GM19397 (cell line): ENCODE results near the gene CCL3.
"Not testable (repeated sequence)": the region's sequence is repeated elsewhere in the genome, so short reads cannot be mapped to it uniquely, and the experiment has no call there.

ENCODE experiments used
- ATAC-seq: cut with Tn5 transposase; IDR thresholded peaks from one replicate; pipeline ENCODE4 v1.9.1; 2021; ENCODE audit warnings: mild to moderate bottlenecking, moderate library complexity; ENCODE audit not compliant: unreplicated experiment

The CCL3 gene

DNA sequence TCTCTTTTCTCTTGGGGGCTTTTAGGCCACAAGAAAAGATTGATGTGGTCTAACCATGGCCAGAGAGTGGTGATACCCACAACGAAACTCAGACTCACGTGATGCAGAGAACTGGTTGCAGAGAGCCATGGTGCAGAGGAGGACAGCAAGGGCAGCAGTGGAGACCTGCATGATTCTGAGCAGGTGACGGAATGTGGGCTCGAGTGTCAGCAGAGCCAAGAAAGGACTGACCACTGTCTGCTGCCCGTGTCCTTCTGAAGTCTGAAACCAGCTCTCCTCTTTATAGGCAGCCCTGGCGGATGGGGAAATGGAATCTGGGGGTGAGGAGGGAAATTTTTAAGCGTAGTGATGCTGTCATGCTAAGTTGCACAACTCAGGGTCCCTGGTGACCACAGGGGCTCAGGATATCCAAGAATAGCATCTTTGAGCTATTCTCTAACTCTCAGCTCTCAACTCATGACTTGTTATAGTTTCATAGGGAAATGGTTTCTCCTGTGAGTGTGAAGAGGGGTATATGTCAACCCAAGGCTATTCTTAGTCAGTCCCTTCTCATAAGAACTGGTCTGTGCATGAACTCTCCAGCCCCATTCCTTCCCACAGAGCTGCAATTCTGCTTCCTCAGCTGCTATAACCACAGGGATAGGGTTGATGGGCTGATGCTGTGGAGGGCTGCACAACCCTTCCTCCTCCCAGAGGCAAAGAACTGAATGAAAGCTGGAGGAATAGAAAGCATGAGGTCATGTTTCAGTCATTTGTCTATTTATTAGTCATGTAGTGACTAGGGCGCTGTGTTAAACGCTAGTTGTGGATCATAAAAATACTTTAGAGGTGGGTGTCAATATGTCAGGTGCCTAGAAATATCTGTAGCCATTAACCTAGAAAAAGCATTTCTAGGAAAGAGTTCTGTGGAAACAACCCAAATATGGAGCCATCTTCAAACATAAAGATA is at the start of gene CCL3:
CCL3 (minus strand) TSS at position 256 of the 949 bp plus-strand sequence; CDS start at position 171, 85 bp downstream.
- ATAC-seq, result peak; percentile 74

DNA sequence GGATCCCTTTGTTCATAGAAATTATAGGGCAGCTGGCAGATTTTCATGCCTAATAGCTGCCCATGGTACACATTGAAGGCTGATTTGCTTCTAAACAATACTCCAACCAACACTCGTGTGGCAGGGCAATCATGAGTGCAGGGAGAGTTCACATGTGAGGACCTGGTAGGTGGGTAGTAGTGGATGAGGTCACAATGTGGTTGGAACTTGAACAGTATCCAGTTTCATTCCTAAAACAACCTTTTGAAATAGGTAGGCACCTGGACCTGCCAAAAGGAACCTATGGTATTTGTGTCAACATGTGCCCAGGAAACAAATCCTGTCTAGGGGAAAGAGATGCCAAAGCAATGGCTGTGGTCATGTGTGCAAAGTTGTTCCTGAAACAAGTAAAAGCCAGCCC is 46.5 kb upstream of the CCL3 start:
- ATAC-seq, result no peak

DNA sequence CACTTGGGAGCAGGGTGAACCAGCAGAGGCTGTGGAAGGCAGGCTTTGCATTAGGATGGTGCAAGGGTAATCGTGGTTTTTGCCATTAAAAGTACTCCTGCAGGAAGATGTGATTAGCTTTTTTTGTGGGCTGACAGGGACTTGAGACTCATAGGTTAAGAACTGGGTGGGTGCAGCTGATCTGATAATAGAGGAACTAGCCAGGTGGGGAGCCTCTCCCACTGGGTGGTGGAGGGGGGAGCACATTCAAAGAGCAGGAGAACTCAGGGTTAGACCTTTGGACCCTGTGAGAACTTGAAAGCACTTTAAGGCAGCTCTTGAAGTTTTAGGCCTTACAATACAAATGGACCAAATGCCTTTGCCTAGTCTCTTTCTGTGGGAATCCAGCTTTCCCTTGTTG is 46.1 kb upstream of the CCL3 start:
- no peak for ATAC-seq

DNA sequence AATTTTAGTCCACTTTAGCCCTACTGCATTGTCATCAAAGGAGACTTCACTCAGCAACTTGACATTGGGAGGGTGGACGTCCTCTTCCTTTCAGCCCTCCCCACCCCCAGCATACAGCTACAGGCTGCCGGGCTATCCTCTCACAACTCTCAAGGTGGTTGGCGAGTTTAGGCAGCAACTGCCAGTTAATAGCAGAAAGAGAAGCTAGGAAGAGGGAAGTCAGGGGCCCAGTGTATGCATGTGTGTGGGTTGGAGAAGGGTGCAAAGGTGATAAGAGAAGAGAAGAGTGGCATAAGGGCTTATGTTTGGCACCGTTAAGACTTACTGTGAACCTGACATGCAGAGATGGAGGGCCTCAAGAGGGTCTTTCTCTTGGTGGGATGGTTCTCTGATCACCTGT is 45.5 kb upstream of the CCL3 start:
- ATAC-seq, result no peak

GRCh38 chr17:36133602-36134236 is 43.8 kb upstream of the CCL3 start:
- no peak for ATAC-seq

- no peak for ATAC-seq
These were observed 42.5 kb upstream of the CCL3 start for GRCh38 chr17:36132421-36132831.

GRCh38 chr17:36131931-36132330 is 42.0 kb upstream of the CCL3 start:
- no peak for ATAC-seq

GRCh38 chr17:36131421-36131820 is 41.5 kb upstream of the CCL3 start:
- ATAC-seq, result no peak

GRCh38 chr17:36130346-36130745 is 40.4 kb upstream of the CCL3 start:
- ATAC-seq, result no peak

DNA sequence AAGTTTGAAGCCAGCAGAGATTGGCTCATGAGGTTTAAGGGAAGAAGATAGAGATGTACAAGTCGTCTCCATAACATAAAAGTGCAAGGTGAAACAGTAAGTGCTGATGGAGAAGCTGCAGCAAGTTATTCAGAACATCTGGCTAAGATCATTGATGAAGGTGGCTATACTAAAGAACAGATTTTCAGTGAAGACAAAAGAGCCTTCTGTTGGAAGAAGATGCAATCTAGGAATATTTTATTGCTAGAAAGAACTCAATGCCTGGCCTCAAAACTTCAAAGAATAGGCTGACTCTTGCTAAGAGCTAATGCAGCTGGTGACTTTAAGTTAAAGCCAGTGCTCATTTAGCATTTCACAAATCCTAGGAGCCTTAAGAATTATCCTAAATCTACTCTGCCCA is 39.7 kb upstream of the CCL3 start:
- ATAC-seq, result no peak

- no peak for ATAC-seq
These were observed 38.6 kb upstream of the CCL3 start for GRCh38 chr17:36128411-36128978.

DNA sequence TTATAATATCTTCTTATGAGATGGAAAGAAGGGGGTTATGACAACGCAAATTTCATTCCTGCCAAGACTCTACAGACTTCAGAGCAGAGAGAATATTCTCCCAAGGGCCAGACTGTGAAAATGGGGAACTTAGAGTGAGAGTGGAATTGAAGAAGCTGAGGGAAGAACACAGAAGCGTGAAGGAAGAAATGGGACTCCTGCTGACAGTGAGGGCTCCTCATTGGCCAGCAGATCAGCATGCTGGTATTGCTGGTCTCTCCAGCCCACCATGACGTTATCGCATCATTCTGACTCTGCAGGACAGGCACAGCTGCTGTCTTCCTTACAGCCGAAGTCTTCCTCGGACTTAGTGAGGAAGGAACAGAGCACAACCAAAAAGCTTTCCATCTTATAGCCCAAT is 38.0 kb upstream of the CCL3 start:
- ATAC-seq, result no peak

GRCh38 chr17:36127199-36127893 is 37.4 kb upstream of the CCL3 start:
- ATAC-seq, result no peak

- no peak for ATAC-seq
These were observed 35.2 kb upstream of the CCL3 start for GRCh38 chr17:36124879-36125824.

DNA sequence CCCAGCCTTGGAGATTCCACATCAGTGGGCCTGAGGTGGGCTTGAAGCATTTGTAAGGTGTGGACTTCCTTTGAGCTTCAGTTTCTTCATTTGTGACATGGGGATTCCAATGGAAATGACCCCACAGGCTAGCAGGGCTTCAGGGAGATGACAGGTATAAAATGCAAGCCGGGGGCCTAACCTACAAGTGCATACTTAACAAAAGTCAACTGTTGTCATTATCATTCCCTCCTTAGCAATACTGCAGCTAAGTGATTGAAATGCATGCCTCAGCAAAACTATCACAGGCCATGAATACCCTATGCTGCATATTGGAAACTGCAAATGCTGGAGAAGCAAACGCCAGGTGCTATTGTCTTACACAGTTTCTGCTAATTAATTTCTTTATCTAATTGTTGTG is 33.5 kb upstream of the CCL3 start:
- no peak for ATAC-seq

GRCh38 chr17:36121099-36121498 is 31.2 kb upstream of the CCL3 start:
- not testable (repeated sequence) for ATAC-seq

- no peak for ATAC-seq
These were observed 30.3 kb upstream of the CCL3 start for GRCh38 chr17:36120221-36120620.

DNA sequence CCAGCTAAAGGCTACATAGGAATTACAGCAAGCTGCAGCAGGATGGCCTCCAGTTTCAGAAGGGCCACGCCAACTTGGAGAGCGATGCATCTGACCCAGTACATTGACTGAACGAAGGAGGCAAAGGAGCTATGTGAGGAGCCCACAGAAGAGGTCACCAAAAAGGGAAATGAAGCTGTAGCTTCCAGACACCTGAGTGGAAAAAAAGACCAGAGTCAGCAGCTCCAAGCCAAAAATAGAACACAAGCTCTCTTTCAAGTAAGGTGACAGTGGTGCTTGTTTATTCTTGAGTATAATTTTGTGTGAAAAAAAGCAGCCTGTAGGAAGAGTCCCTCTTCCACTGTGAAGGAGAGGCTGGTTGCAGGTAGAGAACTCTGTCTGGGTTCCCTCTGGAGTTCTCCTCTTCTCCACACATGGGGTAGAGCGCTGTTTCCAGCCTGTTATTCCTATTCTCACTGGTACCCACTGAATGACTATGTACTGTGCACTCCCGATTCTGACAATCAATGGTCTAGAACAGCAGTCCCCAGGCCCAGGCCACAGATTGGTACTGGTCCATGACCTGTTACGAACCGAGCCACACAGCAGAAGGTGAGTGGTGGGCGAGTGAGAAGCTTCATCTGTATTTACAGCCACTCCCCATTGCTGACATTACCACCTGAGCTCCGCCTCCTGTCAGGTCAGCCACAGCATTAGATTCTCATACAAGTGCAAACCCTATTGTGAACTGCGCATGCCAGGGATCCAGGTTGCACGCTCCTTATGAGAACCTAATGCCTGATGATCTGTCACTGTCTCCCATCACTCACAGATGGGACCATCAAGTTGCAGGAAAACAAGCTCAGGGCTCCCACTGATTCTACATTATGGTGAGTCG is 28.8 kb upstream of the CCL3 start:
- ATAC-seq, result no peak
